ENCODE results near the gene IRF2BPL.

The IRF2BPL gene

DNA sequence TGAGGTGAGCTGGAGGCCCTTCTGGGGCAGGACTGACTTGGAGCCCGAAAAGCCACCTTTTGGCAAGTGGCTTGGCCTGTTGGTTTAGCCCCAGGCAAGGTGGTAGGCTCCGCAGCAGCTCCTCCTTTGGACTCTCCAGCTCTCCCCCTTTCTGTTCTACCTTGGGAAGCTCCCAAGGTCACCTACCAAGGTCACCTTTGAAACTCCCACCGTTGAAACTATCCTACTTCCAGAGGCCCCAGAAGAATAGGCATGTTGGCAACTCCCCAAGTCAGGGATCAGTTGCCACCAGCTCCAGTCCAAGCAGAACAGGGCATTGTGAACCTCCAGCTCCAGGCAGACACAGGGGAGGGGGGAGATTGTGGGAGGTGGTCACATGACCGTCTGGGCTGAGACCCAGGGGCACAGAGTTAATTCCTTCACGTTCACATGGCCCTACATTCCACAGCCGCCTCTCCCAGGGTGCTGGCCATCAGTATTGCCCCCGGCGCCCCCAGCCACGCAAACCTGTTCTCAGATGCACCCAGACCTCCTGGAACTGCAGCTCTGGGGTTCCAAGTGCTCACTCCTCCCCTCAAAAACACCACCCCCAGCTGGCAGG lies 14.4 kb downstream of the IRF2BPL start:
- TF ChIP-seq, protein P1, sequence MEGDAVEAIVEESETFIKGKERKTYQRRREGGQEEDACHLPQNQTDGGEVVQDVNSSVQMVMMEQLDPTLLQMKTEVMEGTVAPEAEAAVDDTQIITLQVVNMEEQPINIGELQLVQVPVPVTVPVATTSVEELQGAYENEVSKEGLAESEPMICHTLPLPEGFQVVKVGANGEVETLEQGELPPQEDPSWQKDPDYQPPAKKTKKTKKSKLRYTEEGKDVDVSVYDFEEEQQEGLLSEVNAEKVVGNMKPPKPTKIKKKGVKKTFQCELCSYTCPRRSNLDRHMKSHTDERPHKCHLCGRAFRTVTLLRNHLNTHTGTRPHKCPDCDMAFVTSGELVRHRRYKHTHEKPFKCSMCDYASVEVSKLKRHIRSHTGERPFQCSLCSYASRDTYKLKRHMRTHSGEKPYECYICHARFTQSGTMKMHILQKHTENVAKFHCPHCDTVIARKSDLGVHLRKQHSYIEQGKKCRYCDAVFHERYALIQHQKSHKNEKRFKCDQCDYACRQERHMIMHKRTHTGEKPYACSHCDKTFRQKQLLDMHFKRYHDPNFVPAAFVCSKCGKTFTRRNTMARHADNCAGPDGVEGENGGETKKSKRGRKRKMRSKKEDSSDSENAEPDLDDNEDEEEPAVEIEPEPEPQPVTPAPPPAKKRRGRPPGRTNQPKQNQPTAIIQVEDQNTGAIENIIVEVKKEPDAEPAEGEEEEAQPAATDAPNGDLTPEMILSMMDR (IDR thresholded peaks at IDR 0.05; ENCODE audit: low read depth, low read length, missing control alignments) = no peak
- in situ Hi-C loops (cut with HindIII; ENCODE audit: low sequenced_read_pairs) = no loop called here
- DNase-seq (ENCODE audit: low read depth) = no peak
- H3K4me3 ChIP-seq (ENCODE audit: low read depth, low read length) = no peak overlapping the region

DNA sequence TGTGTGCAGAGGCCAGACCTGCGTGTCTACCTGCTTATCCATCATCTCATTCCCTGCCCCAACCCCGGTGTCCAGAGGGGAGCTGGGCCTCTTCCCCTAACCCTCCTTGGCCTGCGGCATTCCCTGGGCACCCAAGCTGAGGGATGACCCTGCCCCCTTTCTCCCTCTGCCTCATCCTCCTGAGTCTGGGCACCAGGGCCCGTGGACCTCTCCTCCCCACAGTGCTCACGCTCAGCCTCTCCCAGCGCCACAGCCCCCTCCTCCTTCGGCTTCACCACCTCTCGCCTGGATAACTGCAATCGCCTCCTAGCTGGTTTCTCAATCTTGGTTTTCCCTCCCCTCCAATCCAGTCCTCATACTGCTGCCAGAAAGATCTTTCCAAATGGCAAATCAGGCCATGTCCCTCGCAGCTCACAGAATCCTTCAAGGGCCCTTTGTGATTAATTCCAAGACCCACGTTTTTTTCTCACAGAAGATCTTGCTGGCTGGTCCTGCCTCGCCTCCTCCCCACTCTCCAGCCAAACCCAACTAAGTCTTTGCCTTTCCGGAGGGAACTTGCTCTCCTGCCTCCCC lies 16.2 kb downstream of the IRF2BPL start:
- in situ Hi-C loops (cut with HindIII; ENCODE audit: low sequenced_read_pairs) = no loop called here
- no peak for DNase-seq (ENCODE audit: low read depth)
- TF ChIP-seq, protein P1 (IDR thresholded peaks at IDR 0.05; ENCODE audit: low read depth, low read length, missing control alignments) = no peak
- no peak overlapping the region for H3K4me3 ChIP-seq (ENCODE audit: low read depth, low read length)

DNA sequence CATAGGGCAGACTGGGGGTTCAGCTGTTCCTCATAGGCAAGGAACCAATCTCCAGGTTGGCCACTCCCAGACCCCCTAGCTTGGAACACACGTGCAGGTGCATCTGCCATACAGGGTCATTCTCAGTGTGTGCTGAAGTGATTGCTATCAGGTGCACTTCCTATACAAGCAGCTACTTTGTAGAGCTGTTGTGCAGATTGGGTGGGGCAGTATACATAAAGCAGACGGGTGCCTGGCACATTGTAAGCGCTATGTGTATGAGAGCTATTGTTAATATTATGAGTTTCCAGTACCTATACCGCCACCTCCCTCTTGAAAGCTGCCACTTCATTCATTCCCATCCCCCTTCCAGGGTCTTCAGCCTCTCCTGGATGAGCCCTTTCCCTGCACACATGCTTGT lies 17.3 kb downstream of the IRF2BPL start:
- TF ChIP-seq, protein P1 (IDR thresholded peaks at IDR 0.05; ENCODE audit: low read depth, low read length, missing control alignments) = no peak
- DNase-seq (ENCODE audit: low read depth) = no peak
- no peak overlapping the region for H3K4me3 ChIP-seq (ENCODE audit: low read depth, low read length)
- in situ Hi-C loops (cut with HindIII; ENCODE audit: low sequenced_read_pairs) = no loop called here

DNA sequence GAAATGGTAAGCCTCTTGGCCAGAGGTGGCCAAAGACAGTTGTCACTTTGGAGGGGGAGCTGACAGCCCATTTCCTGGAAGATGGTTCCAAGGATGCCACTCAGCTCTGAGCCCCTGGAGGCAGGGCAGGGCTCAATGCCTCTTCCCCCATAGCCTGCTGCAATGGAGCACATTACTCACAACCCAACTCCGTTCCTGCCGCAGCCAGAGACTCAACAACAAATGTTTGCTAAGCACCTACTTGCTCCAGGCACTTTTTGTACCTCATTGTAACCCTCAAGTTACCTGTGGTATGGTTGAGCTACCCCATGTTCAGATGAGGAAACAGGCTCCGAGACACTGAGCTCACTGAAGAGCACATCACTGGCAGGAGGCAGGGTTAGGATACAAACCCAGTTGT lies 19.5 kb downstream of the IRF2BPL start:
- H3K4me3 ChIP-seq (ENCODE audit: low read depth, low read length) = no peak overlapping the region
- DNase-seq (ENCODE audit: low read depth) = no peak
- in situ Hi-C loops (cut with HindIII; ENCODE audit: low sequenced_read_pairs) = no loop called here
- TF ChIP-seq, protein P1 (IDR thresholded peaks at IDR 0.05; ENCODE audit: low read depth, low read length, missing control alignments) = no peak

DNA sequence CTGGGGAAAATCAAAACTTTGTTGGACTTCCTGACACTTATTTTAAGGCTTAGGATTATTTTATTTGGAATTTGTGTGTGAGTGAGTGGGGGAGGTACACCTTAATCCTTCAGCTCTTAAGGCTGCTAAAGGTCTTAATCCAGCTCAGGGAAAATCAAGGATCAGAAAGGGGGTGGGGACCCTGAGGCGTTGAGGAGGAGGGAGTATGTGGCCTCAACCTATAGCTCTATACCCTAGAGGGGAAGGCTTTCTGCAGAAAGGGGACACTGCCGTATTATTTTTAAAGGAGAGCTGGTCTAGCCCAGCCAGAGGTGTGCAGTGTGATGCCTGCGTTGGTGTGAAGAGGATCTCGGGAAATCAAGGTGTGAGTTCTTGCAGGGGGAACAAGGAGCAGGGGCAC lies 20.0 kb downstream of the IRF2BPL start:
- in situ Hi-C loops (cut with HindIII; ENCODE audit: low sequenced_read_pairs) = no loop called here
- DNase-seq (ENCODE audit: low read depth) = no peak
- TF ChIP-seq, protein P1 (IDR thresholded peaks at IDR 0.05; ENCODE audit: low read depth, low read length, missing control alignments) = no peak
- no peak overlapping the region for H3K4me3 ChIP-seq (ENCODE audit: low read depth, low read length)

DNA sequence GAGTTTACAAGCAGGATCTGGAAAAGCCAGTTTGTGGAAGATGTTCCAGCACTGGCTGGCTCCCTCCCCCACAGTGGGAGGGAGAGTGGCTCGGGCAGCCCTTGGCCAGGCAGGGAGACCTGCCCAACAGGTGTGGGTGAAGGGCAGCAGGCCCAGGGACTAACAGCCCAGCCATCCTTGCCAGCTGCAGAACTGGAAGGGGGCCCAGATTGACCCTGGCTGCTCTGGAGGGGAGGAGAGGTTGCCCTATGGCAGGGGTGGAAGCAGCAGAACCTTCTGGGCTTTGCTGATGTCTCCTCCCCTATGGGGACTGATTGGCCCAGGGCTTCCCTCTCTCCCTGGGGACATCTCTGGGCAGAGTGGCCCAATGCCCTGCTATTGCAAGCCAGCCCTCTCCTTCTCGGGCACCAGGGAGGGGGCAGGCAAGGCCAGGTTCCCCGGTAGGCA lies 20.5 kb downstream of the IRF2BPL start:
- no peak for DNase-seq (ENCODE audit: low read depth)
- TF ChIP-seq, protein P1 (IDR thresholded peaks at IDR 0.05; ENCODE audit: low read depth, low read length, missing control alignments) = no peak
- in situ Hi-C loops (cut with HindIII; ENCODE audit: low sequenced_read_pairs) = no loop called here
- no peak overlapping the region for H3K4me3 ChIP-seq (ENCODE audit: low read depth, low read length)

Measured in astrocyte of the cerebellum (primary cell).